Right hindlimb (tissue), 1 donor: ENCODE data around the gene PHKA2.

Experiments used
- DNase-seq: peaks from one replicate; pipeline ENCODE4 v3.0.0-alpha.2; 2018

Gene PHKA2

GRCh38 chrX:18973527-18974192 lies 10.3 kb downstream of the PHKA2 start:
- DNase-seq = no peak

GRCh38 chrX:18971506-18971905 lies 12.4 kb downstream of the PHKA2 start:
- no peak for DNase-seq

GRCh38 chrX:18970465-18970864 lies 13.4 kb downstream of the PHKA2 start:
- no peak for DNase-seq

- DNase-seq = no peak
These were observed 17.3 kb downstream of the PHKA2 start for GRCh38 chrX:18966624-18967023.

GRCh38 chrX:18964901-18965300 lies 19.0 kb downstream of the PHKA2 start:
- no peak for DNase-seq

GRCh38 chrX:18964026-18964425 lies 19.9 kb downstream of the PHKA2 start:
- no peak for DNase-seq

- no peak for DNase-seq
These were observed 21.6 kb downstream of the PHKA2 start for GRCh38 chrX:18962329-18962728.

- no peak for DNase-seq
These were observed 22.2 kb downstream of the PHKA2 start for GRCh38 chrX:18961686-18962085.

GRCh38 chrX:18956303-18957032 lies 27.4 kb downstream of the PHKA2 start:
- no peak for DNase-seq

- DNase-seq = no peak
These were observed 28.2 kb downstream of the PHKA2 start for GRCh38 chrX:18955676-18956075.

GRCh38 chrX:18951032-18951431 lies 32.9 kb downstream of the PHKA2 start:
- DNase-seq = no peak

GRCh38 chrX:18949944-18950301 lies 34.0 kb downstream of the PHKA2 start:
- no peak for DNase-seq

GRCh38 chrX:18949291-18949943 lies 34.5 kb downstream of the PHKA2 start:
- DNase-seq = no peak

GRCh38 chrX:18946611-18947010 lies 37.3 kb downstream of the PHKA2 start:
- no peak for DNase-seq

- no peak for DNase-seq
These were observed 37.8 kb downstream of the PHKA2 start for GRCh38 chrX:18946157-18946556.

GRCh38 chrX:18945483-18945882 lies 38.4 kb downstream of the PHKA2 start:
- DNase-seq = no peak

- DNase-seq = no peak
These were observed 39.4 kb downstream of the PHKA2 start for GRCh38 chrX:18944482-18944881.

- no peak for DNase-seq
These were observed 42.0 kb downstream of the PHKA2 start for GRCh38 chrX:18941896-18942295.

- DNase-seq = no peak
These were observed 45.2 kb downstream of the PHKA2 start for GRCh38 chrX:18938710-18939109.

GRCh38 chrX:18937173-18937572 lies 46.7 kb downstream of the PHKA2 start:
- DNase-seq = no peak

GRCh38 chrX:18935893-18936292 lies 48.0 kb downstream of the PHKA2 start:
- no peak for DNase-seq

GRCh38 chrX:18934708-18935107 lies 49.2 kb downstream of the PHKA2 start:
- no peak for DNase-seq

- DNase-seq = no peak
These were observed 50.3 kb downstream of the PHKA2 start for GRCh38 chrX:18933617-18934016.

- no peak for DNase-seq
These were observed 51.9 kb downstream of the PHKA2 start for GRCh38 chrX:18931972-18932371.
